K562 (cell line): ENCODE measurements around the gene CDKL5. TPM values are rescaled to one million over a fixed set of nuclear protein-coding genes. Genes with fewer than 3 reads are reported as not detected.

ENCODE experiments used
- ATAC-seq: fragments of 200-7000 bp; cut with Tn5 transposase; 3 replicates; pipeline ENCODE4 v1.9.1; 2020; ENCODE audit warnings: moderate library complexity
- BruUV-seq: library from RNA; stranded (reverse); fragments of 400-500 nt; replicated peaks from 2 replicates; lab custom pipeline; 2021; lab: Mats Ljungman, UMichigan
- CTCF ChIA-PET: fragments of 300-600 bp; formaldehyde crosslinking; extraction: SDS; loops from one replicate; lab custom pipeline; 2021; ENCODE audit warnings: low intra/inter-chr PET ratio; lab: Yijun Ruan, JAX
- POLR2A ChIA-PET: fragments of 300-600, 350-650 bp; sonication (Branson Sonifier 250); formaldehyde crosslinking; extraction: SDS; loops from one replicate; lab custom pipeline; 2021; ENCODE audit warnings: antibody characterized with exemption, inconsistent platforms; lab: Yijun Ruan, JAX
- DNase-seq, 4 experiments: peaks; one replicate each; pipeline versions ENCODE4 v3.0.0 to v3.0.0-alpha.2; 2011 to 2018; ENCODE audit warnings: low spot score in 3 of 4, mixed read lengths in 3 of 4; ENCODE audit errors: extremely low read depth in 1 of 4
- FAIRE-seq: peaks from 2 replicates; lab custom pipeline; 2011; peaks lifted over from hg19 to GRCh38; lab: Jason Lieb, UNC
- H2AFZ ChIP-seq: 2 replicates; pipeline ENCODE4 v1.6.0; 2011; ENCODE audit warnings: low read depth, low read length, control low read depth, inconsistent platforms
- H3K27ac ChIP-seq: fragments of 200-600 bp; 3 replicates; pipeline ENCODE4 v1.8.0; 2011; ENCODE audit warnings: low read depth, mild to moderate bottlenecking, control low read depth, inconsistent platforms, low read length, moderate library complexity, mixed read lengths; ENCODE audit errors: extremely low read depth
- H3K27me3 ChIP-seq, 2 experiments: fragments of 300-600 bp in 1 of 2; 2 replicates in 1 of 2; 3 replicates in 1 of 2; pipeline versions ENCODE4 v1.6.0 to v1.8.0; 2011; ENCODE audit warnings: inconsistent platforms in 2 of 2, low read length in 2 of 2, mild to moderate bottlenecking in 1 of 2, mixed read lengths in 1 of 2, moderate library complexity in 1 of 2; ENCODE audit not compliant: control insufficient read depth in 2 of 2, insufficient read depth in 2 of 2
- H3K36me3 ChIP-seq: fragments of 300-600 bp; 3 replicates; pipeline ENCODE4 v1.8.0; 2011; ENCODE audit warnings: mild to moderate bottlenecking, low read length, inconsistent platforms; ENCODE audit not compliant: control insufficient read depth, insufficient read depth
- H3K4me1 ChIP-seq, 2 experiments: fragments of 200-600 bp in 1 of 2; replicated peaks in 1 of 2; 2 replicates in 1 of 2; 3 replicates in 1 of 2; pipeline versions ENCODE4 v1.5.1 to v1.8.0; 2011; ENCODE audit warnings: inconsistent platforms in 2 of 2, low read length in 2 of 2, mild to moderate bottlenecking in 1 of 2, mixed read lengths in 1 of 2, moderate library complexity in 1 of 2; ENCODE audit not compliant: control insufficient read depth in 2 of 2, insufficient read depth in 2 of 2
- H3K4me2 ChIP-seq: 2 replicates; pipeline ENCODE4 v1.6.1; 2011; ENCODE audit warnings: low read length, control low read depth, inconsistent platforms, mixed read lengths; ENCODE audit not compliant: insufficient read depth
- H3K4me3 ChIP-seq: fragments of 200-600 bp; sonication (generic), shearing (Covaris generic); 2 replicates; pipeline ENCODE4 v1.5.1; 2016; ENCODE audit warnings: control low read depth, inconsistent platforms
- H3K79me2 ChIP-seq: fragments of 200-600 bp; 3 replicates; pipeline ENCODE4 v1.8.0; 2011; ENCODE audit warnings: low read length, inconsistent platforms; ENCODE audit not compliant: control insufficient read depth, insufficient read depth
- H3K9ac ChIP-seq, 2 experiments: 2 replicates each; pipeline versions ENCODE4 v1.6.0 to v1.6.1; 2011; ENCODE audit warnings: low read depth in 2 of 2, low read length in 2 of 2, control low read depth in 1 of 2, inconsistent platforms in 1 of 2, mild to moderate bottlenecking in 1 of 2, mixed read lengths in 1 of 2; ENCODE audit not compliant: insufficient read depth in 1 of 2
- H3K9me1 ChIP-seq: one replicate; pipeline ENCODE4 v1.6.0; 2011; ENCODE audit warnings: inconsistent platforms, mild to moderate bottlenecking, low read length, moderate library complexity; ENCODE audit not compliant: control insufficient read depth, insufficient read depth
- H3K9me3 ChIP-seq: replicated peaks from 2 replicates; pipeline ENCODE4 v1.5.1; 2011; ENCODE audit warnings: low read depth, low read length, inconsistent platforms; ENCODE audit not compliant: control insufficient read depth, insufficient read depth
- H4K20me1 ChIP-seq: replicated peaks from 2 replicates; pipeline ENCODE4 v1.6.1; 2011; ENCODE audit warnings: low read length, inconsistent platforms, mixed read lengths; ENCODE audit not compliant: control insufficient read depth, insufficient read depth
- FOXK2 ChIP-seq, 2 experiments: fragments of 450-650 bp; IDR thresholded peaks in 1 of 2; conservative IDR thresholded peaks in 1 of 2; 2 replicates each; pipeline ENCODE4 v1.6.1; 2016; ENCODE audit warnings: low read depth in 2 of 2, mild to moderate bottlenecking in 1 of 2
- HMGN3 ChIP-seq: IDR thresholded peaks from 2 replicates; pipeline ENCODE4 v1.6.1; 2011; ENCODE audit warnings: borderline replicate concordance, low read depth, mild to moderate bottlenecking, mixed read lengths, low read length; ENCODE audit not compliant: insufficient read length; ENCODE audit errors: extremely low read depth
- PATZ1 ChIP-seq: fragments of 250-450 bp; sonication (Bioruptor Pico); IDR thresholded peaks from 2 replicates; pipeline ENCODE4 v1.5.0; 2020; ENCODE audit warnings: mild to moderate bottlenecking, borderline replicate concordance
- ZNF785 ChIP-seq: fragments of 250-450 bp; sonication (Bioruptor Pico); IDR thresholded peaks from 2 replicates; pipeline ENCODE4 v1.4.0; 2020; ENCODE audit warnings: mild to moderate bottlenecking
- WGBS: fragments of 100-300 bp; shearing (Covaris generic); methylation state at CpG from one replicate; pipeline ENCODE4 v1.1.6; 2016; ENCODE audit warnings: low coverage, mixed read lengths; ENCODE audit not compliant: insufficient coverage; ENCODE audit errors: missing lambda C conversion rate; 5-methylcytosine and 5-hydroxymethylcytosine counted together
- in situ Hi-C: fragments of 300-500 bp; cut with MboI; formaldehyde crosslinking; loops from 4 replicates; pipeline ENCODE4 v1.15.0; 2018; ENCODE audit warnings: inconsistent platforms, mixed read lengths
- intact Hi-C: fragments of 100-400 bp; cut with micrococcal nuclease; formaldehyde crosslinking; loops from 2 replicates; pipeline ENCODE4 v1.14.2; 2022
- polyA plus RNA-seq, 8 experiments: library from polyadenylated mRNA; depleted of rRNA in 4 of 8; stranded (reverse) in 5 of 8; unstranded in 3 of 8; fragments of >200 nt; fragmentation: Nextera tagmentation in 2 of 8; fragmentation: Illumina TruSeq in 1 of 8; extraction: Ambion mirVana in 2 of 8; extraction: Trizol in 1 of 8; gene quantifications; 2 replicates each; pipeline versions ENCODE4 v1.2.1 to v1.2.3, GENCODE V29; 2011 to 2014; ENCODE audit warnings: inconsistent platforms in 1 of 8, missing spikeins in 1 of 8
- total RNA-seq, 7 experiments: library from RNA; depleted of rRNA in 6 of 7; stranded (reverse); fragments of >200 nt in 6 of 7; fragmentation: Illumina TruSeq in 2 of 7; extraction: Trizol in 2 of 7; gene quantifications; 2 replicates each; pipeline versions ENCODE4 v1.2.1 to v1.2.3, GENCODE V29; 2011 to 2021; ENCODE audit warnings: low replicate concordance in 1 of 7

The CDKL5 gene
- total and polyA plus RNA-seq, 9 of the 15 experiments (the other 6 are each of a cell fraction or from before 2014, with no cell fraction given): under 0.01 to 0.21 (median 0.04) TPM

- TF ChIP-seq HMGN3 (no peak), FOXK2 (conservative IDR thresholded peaks at IDR 0.05 in 1 of 2, IDR thresholded peaks at IDR 0.05 in 1 of 2; ENCODE audit: low read depth in 2 of 2) (no peak), ZNF785 (CRISPR knock-in tag) (no peak)
These were observed 135.6 kb downstream of the CDKL5 start (continued) for GRCh38 chrX:18561020-18561419.

GRCh38 chrX:18565727-18566126, 140.3 kb downstream of the CDKL5 start:
- no TSS peak for BruUV-seq
- FAIRE-seq: no peak
- ATAC-seq: no peak
- Histone ChIP-seq H3K4me2 (no peak overlapping the region), H2AFZ (no peak overlapping the region), H3K4me1 (no peaks in the 10 kb centered on the region), H3K9me3 (no peaks in the 10 kb centered on the region), H3K27ac (no peak overlapping the region), H3K79me2 (no peaks in the 10 kb centered on the region), H3K27me3 (no peaks in the 10 kb centered on the region), H3K9me1 (no peaks in the 10 kb centered on the region), H3K9ac (no peak overlapping the region), H3K36me3 (no peaks in the 10 kb centered on the region), H4K20me1 (no peaks in the 10 kb centered on the region), H3K4me3 (no peak overlapping the region)
- intact Hi-C loops: no loop called here
- WGBS: 0% methylated on average over 1 of the region's 1 CpG
- POLR2A ChIA-PET: no interaction called here
- DNase-seq: no peak
- in situ Hi-C loops: no loop called here
- CTCF ChIA-PET: no interaction called here
- TF ChIP-seq PATZ1: no peak
